HepG2 (cell line): ENCODE results near the gene MSANTD2. TPM values are rescaled to one million over a fixed set of nuclear protein-coding genes. Genes with fewer than 3 reads are reported as not detected.

Experiments
- ATAC-seq: fragments of 200-7000 bp; cut with Tn5 transposase; 3 replicates; pipeline ENCODE4 v1.9.1; 2020; ENCODE audit warnings: mild to moderate bottlenecking, moderate library complexity
- BruUV-seq: library from RNA; stranded (reverse); fragments of 400-500 nt; replicated peaks from 2 replicates; lab custom pipeline; 2021; lab: Mats Ljungman, UMichigan
- CTCF ChIA-PET: fragments of 300-600 bp; formaldehyde crosslinking; extraction: SDS; loops from one replicate; lab custom pipeline; 2021; ENCODE audit warnings: low total read pairs, inconsistent platforms, low intra/inter-chr PET ratio; lab: Yijun Ruan, JAX
- POLR2A ChIA-PET: fragments of 350-600 bp; sonication (Branson Sonifier 250); formaldehyde crosslinking; loops from one replicate; lab custom pipeline; 2020; ENCODE audit warnings: antibody characterized with exemption, inconsistent platforms; lab: Yijun Ruan, JAX
- DNase-seq: peaks from one replicate; pipeline ENCODE4 v3.0.0-alpha.2; 2015; ENCODE audit warnings: low spot score
- FAIRE-seq: peaks from 3 replicates; lab custom pipeline; 2011; peaks lifted over from hg19 to GRCh38; lab: Jason Lieb, UNC
- H2AFZ ChIP-seq: one replicate; pipeline ENCODE4 v1.6.1; 2011; ENCODE audit warnings: low read length, inconsistent platforms
- H3K27ac ChIP-seq: fragments of 300-600 bp; 3 replicates; pipeline ENCODE4 v1.8.0; 2011; ENCODE audit warnings: mixed run types, mild to moderate bottlenecking, mixed read lengths, low read length, inconsistent platforms; ENCODE audit not compliant: insufficient read depth; ENCODE audit errors: extremely low read length
- H3K27me3 ChIP-seq, 2 experiments: fragments of 200-600 bp in 1 of 2; 2 replicates in 1 of 2; 3 replicates in 1 of 2; pipeline versions ENCODE4 v1.6.0 to v1.8.0; 2011; ENCODE audit warnings: low read length in 2 of 2, mild to moderate bottlenecking in 2 of 2, moderate library complexity in 2 of 2, inconsistent platforms in 1 of 2; ENCODE audit not compliant: insufficient read depth in 2 of 2, control insufficient read depth in 1 of 2
- H3K36me3 ChIP-seq, 2 experiments: fragments of 200-600 bp in 1 of 2; replicated peaks in 1 of 2; 2 replicates in 1 of 2; 3 replicates in 1 of 2; pipeline versions ENCODE4 v1.5.1 to v1.8.0; 2011; ENCODE audit warnings: low read length in 2 of 2, inconsistent platforms in 1 of 2; ENCODE audit not compliant: insufficient read depth in 2 of 2, control insufficient read depth in 1 of 2
- H3K4me1 ChIP-seq: 2 replicates; pipeline ENCODE4 v1.5.1; 2012; ENCODE audit warnings: low read length, inconsistent platforms; ENCODE audit not compliant: insufficient read depth
- H3K4me2 ChIP-seq: 2 replicates; pipeline ENCODE4 v1.6.0; 2011; ENCODE audit warnings: low read depth, low read length, inconsistent platforms
- H3K4me3 ChIP-seq, 3 experiments: fragments of 200-600 bp in 1 of 3; sonication (generic), shearing (Covaris generic) in 1 of 3; replicated peaks in 1 of 3; 2 replicates each; pipeline ENCODE4 v1.5.1; 2011 to 2016; ENCODE audit warnings: low read length in 3 of 3, inconsistent platforms in 2 of 3, low read depth in 2 of 3, mild to moderate bottlenecking in 2 of 3, control low read depth in 1 of 3, mixed read lengths in 1 of 3; ENCODE audit not compliant: insufficient read depth in 1 of 3
- H3K79me2 ChIP-seq: one replicate; pipeline ENCODE4 v1.6.1; 2011; ENCODE audit warnings: low read length, inconsistent platforms; ENCODE audit not compliant: insufficient read depth
- H3K9ac ChIP-seq: 2 replicates; pipeline ENCODE4 v1.6.0; 2011; ENCODE audit warnings: mild to moderate bottlenecking, low read depth, low read length, inconsistent platforms; ENCODE audit not compliant: insufficient read depth
- H3K9me3 ChIP-seq: 2 replicates; pipeline ENCODE4 v1.5.1; 2012; ENCODE audit warnings: mild to moderate bottlenecking, low read length
- H4K20me1 ChIP-seq: 2 replicates; pipeline ENCODE4 v1.6.0; 2011; ENCODE audit warnings: inconsistent platforms, mild to moderate bottlenecking, low read length, moderate library complexity; ENCODE audit not compliant: insufficient read depth
- AGO1 ChIP-seq: fragments of 200-400 bp; formaldehyde crosslinking; IDR thresholded peaks from 2 replicates; pipeline ENCODE4 v1.6.1; 2017; ENCODE audit warnings: mild to moderate bottlenecking, low read depth, low read length, moderate library complexity; ENCODE audit not compliant: poor library complexity, severe bottlenecking
- CHD2 ChIP-seq: IDR thresholded peaks from 2 replicates; pipeline ENCODE4 v1.6.1; 2011; ENCODE audit warnings: low read depth, low read length, improper control_type of control experiment
- NFE2L2 ChIP-seq: fragments of 150-350 bp; IDR thresholded peaks from 2 replicates; pipeline ENCODE4 v1.6.1; 2014; ENCODE audit warnings: low read length
- POLR2G ChIP-seq: fragments of 200-400 bp; formaldehyde crosslinking; IDR thresholded peaks from 2 replicates; pipeline ENCODE4 v1.6.1; 2018; ENCODE audit warnings: mild to moderate bottlenecking, low read depth, low read length, moderate library complexity
- SALL1 ChIP-seq: sonication (generic); formaldehyde crosslinking; IDR thresholded peaks from 2 replicates; pipeline ENCODE4 v1.8.0; 2022; ENCODE audit warnings: mild to moderate bottlenecking, missing genetic modification reagents
- TFAP4 ChIP-seq: sonication (generic); IDR thresholded peaks from 2 replicates; pipeline ENCODE4 v1.6.1; 2016; ENCODE audit warnings: low read depth, borderline replicate concordance
- ZNF556 ChIP-seq: sonication (generic); formaldehyde crosslinking; IDR thresholded peaks from 2 replicates; pipeline ENCODE4 v1.4.0; 2020; ENCODE audit warnings: mild to moderate bottlenecking, missing genetic modification reagents, borderline replicate concordance
- ZNF691 ChIP-seq: sonication (generic); formaldehyde crosslinking; IDR thresholded peaks from 2 replicates; pipeline ENCODE4 v1.4.0; 2020; ENCODE audit warnings: missing genetic modification reagents, low read depth, mild to moderate bottlenecking, borderline replicate concordance
- ZNF737 ChIP-seq: sonication (generic); formaldehyde crosslinking; IDR thresholded peaks from 2 replicates; pipeline ENCODE4 v1.5.0; 2020; ENCODE audit warnings: missing genetic modification reagents, mild to moderate bottlenecking, borderline replicate concordance
- ZNF75D ChIP-seq: sonication (generic); formaldehyde crosslinking; IDR thresholded peaks from 2 replicates; pipeline ENCODE4 v1.8.1; 2023; ENCODE audit warnings: missing genetic modification reagents, mild to moderate bottlenecking, borderline replicate concordance
- WGBS: methylation state at CpG from one replicate; pipeline ENCODE4 v1.1.6; 2017; ENCODE audit warnings: low lambda C conversion rate; 5-methylcytosine and 5-hydroxymethylcytosine counted together
- in situ Hi-C: cut with HindIII; loops from 2 replicates; pipeline ENCODE4 v1.10.0; 2017; ENCODE audit warnings: low pct_unique_long_range_greater_than_20kb; ENCODE audit not compliant: extremely low pct_ligation_motif_present
- intact Hi-C: fragments of 100-400 bp; cut with micrococcal nuclease; formaldehyde crosslinking; loops from one replicate; pipeline ENCODE4 v1.10.0; 2022; ENCODE audit not compliant: unreplicated experiment
- polyA plus RNA-seq, 8 experiments: library from polyadenylated mRNA; depleted of rRNA in 3 of 8; stranded (reverse) in 7 of 8; unstranded in 1 of 8; fragments of >200 nt; fragmentation: Illumina TruSeq in 4 of 8; extraction: Trizol in 4 of 8; gene quantifications; 2 replicates each; pipeline versions ENCODE4 v1.2.1 to v1.2.3, GENCODE V29; 2011 to 2016; ENCODE audit warnings: low read depth in 4 of 8, missing spikeins in 1 of 8, mixed read lengths in 1 of 8; ENCODE audit not compliant: insufficient read depth in 1 of 8
- total RNA-seq, 5 experiments: library from RNA; depleted of rRNA; stranded (reverse); fragments of >200 nt; fragmentation: Illumina TruSeq; extraction: Trizol; gene quantifications; 2 replicates each; pipeline ENCODE4 v1.2.3, GENCODE V29; 2016; ENCODE audit warnings: low read depth in 1 of 5
- TF ChIP-seq, protein P1 (sequence below): sonication (generic); formaldehyde crosslinking; IDR thresholded peaks from 2 replicates; pipeline ENCODE4 v1.4.0; 2020; ENCODE audit warnings: mild to moderate bottlenecking, missing genetic modification reagents

MSANTD2 gene
- total and polyA plus RNA-seq, 2 of the 13 experiments (the other 11 are each of a cell fraction or from before 2014, with no cell fraction given), result 8.7 to 10.1 TPM

GRCh38 chr11:124825876-124826275 lies 25.7 kb upstream of the MSANTD2 start:
- Histone ChIP-seq H3K4me2 (no peak overlapping the region), H3K4me1 (peaks cover 12% of the 10 kb centered on the region), H3K27ac (no peak overlapping the region), H3K79me2 (no peaks in the 10 kb centered on the region), H3K9me3 (no peaks in the 10 kb centered on the region), H3K4me3 (no peak overlapping the region), H2AFZ (no peak overlapping the region), H3K36me3 (no peaks in the 10 kb centered on the region), H3K27me3 (peaks cover 0 to 31% of the 10 kb centered on the region in 2 experiments; a peak in 4 of 5 replicates), H3K9ac (no peak overlapping the region), H4K20me1 (no peaks in the 10 kb centered on the region)
- intact Hi-C loops, result no loop called here
- POLR2A ChIA-PET, result no interaction called here
- TF ChIP-seq NFE2L2, result no peak
- no peak for TF ChIP-seq ZNF556 (CRISPR knock-in tag)
- TF ChIP-seq, protein P1, sequence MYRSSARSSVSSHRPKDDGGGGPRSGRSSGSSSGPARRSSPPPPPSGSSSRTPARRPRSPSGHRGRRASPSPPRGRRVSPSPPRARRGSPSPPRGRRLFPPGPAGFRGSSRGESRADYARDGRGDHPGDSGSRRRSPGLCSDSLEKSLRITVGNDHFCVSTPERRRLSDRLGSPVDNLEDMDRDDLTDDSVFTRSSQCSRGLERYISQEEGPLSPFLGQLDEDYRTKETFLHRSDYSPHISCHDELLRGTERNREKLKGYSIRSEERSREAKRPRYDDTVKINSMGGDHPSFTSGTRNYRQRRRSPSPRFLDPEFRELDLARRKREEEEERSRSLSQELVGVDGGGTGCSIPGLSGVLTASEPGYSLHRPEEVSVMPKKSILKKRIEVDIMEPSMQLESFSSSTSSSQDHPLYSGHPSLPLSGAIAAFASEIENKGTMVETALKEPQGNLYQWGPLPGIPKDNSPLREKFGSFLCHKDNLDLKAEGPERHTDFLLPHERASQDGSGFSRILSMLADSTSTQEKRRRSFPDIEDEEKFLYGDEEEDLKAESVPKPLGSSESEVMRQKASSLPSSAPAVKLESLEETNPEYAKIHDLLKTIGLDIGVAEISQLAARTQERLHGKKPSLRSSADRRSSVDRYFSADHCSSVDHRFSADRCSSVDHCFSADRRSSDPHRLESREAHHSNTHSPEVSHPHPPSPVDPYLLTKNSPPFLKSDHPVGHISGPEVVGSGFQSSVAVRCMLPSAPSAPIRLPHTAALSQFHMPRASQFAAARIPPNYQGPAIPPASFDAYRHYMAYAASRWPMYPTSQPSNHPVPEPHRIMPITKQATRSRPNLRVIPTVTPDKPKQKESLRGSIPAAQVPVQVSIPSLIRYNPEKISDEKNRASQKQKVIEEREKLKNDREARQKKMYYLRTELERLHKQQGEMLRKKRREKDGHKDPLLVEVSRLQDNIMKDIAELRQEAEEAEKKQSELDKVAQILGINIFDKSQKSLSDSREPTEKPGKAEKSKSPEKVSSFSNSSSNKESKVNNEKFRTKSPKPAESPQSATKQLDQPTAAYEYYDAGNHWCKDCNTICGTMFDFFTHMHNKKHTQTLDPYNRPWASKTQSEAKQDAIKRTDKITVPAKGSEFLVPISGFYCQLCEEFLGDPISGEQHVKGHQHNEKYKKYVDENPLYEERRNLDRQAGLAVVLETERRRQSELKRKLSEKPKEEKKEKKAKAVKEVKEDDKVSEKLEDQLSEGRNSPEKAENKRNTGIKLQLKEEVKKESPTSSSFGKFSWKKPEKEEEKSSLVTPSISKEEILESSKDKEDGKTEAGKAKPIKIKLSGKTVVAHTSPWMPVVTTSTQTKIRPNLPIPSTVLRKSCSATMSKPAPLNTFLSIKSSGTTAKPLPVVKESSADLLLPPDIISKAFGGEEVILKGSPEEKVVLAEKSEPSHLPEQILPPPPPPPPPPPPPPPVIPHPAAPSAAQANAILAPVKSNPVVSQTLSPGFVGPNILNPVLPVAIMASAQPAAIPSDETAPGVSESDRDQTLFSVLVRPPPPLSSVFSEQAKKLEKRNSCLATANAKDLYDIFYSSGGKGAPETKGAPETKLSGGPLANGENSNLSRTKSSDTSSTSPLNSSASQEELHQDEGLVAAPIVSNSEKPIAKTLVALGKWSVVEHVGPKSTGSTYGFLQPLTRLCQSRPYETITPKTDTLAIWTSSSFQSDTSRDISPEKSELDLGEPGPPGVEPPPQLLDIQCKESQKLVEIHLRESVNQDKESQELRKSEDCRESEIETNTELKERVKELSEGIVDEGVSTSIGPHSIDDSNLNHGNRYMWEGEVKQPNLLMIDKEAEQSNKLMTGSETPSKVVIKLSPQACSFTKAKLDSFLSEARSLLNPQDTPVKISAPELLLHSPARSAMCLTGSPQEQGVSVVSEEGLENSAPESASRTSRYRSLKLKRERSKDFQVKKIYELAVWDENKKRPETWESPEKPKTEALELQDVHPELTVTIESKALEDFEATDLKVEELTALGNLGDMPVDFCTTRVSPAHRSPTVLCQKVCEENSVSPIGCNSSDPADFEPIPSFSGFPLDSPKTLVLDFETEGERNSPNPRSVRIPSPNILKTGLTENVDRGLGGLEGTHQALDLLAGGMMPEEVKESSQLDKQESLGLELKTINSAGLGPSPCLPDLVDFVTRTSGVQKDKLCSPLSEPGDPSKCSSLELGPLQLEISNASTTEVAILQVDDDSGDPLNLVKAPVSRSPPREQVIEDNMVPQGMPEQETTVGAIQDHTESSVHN, result no peak
- TF ChIP-seq ZNF691 (CRISPR knock-in tag), result no peak
- no peak for TF ChIP-seq ZNF737 (CRISPR knock-in tag)
- no peak for TF ChIP-seq CHD2
- no peak for TF ChIP-seq SALL1 (CRISPR knock-in tag)
- TF ChIP-seq AGO1, result no peak
- TF ChIP-seq ZNF75D (CRISPR knock-in tag), result no peak
- TF ChIP-seq POLR2G, result no peak
- no peak for TF ChIP-seq TFAP4
- no TSS peak for BruUV-seq
- 0% methylated on average over 1 of the region's 3 CpGs for WGBS
- DNase-seq (no peak), ATAC-seq (no peak), FAIRE-seq (no peak)
- CTCF ChIA-PET, result no interaction called here
- in situ Hi-C loops, result no loop called here
